Right kidney (tissue), 1 donor: Measurements from ENCODE around the gene KCNQ1.
"Not testable (repeated sequence)": the region's sequence is repeated elsewhere in the genome, so short reads cannot be mapped to it uniquely, and the experiment has no call there.

Source experiments
- DNase-seq: peaks from one replicate; pipeline ENCODE4 v3.0.0-alpha.2; 2016

Gene KCNQ1

GRCh38 chr11:2592559-2593392 is 148.0 kb downstream of the KCNQ1 start:
- no peak for DNase-seq

GRCh38 chr11:2593393-2593950 is 148.7 kb downstream of the KCNQ1 start:
- DNase-seq: no peak

GRCh38 chr11:2594267-2594666 is 149.5 kb downstream of the KCNQ1 start:
- DNase-seq: no peak

GRCh38 chr11:2595204-2595603 is 150.4 kb downstream of the KCNQ1 start:
- DNase-seq: no peak

GRCh38 chr11:2599561-2600189 is 154.9 kb downstream of the KCNQ1 start:
- DNase-seq: no peak

GRCh38 chr11:2609345-2609744 is 164.5 kb downstream of the KCNQ1 start:
- no peak for DNase-seq

- DNase-seq: no peak
Observed at GRCh38 chr11:2612884-2613571, 168.2 kb downstream of the KCNQ1 start.

GRCh38 chr11:2621894-2622293 is 177.1 kb downstream of the KCNQ1 start:
- no peak for DNase-seq

- no peak for DNase-seq
Observed at GRCh38 chr11:2625183-2625582, 180.4 kb downstream of the KCNQ1 start.

GRCh38 chr11:2630679-2631078 is 185.9 kb downstream of the KCNQ1 start:
- DNase-seq: no peak

- no peak for DNase-seq
Observed at GRCh38 chr11:2631161-2631560, 186.4 kb downstream of the KCNQ1 start.

GRCh38 chr11:2639763-2640162 is 195.0 kb downstream of the KCNQ1 start:
- not testable (repeated sequence) for DNase-seq

- DNase-seq: no peak
Observed at GRCh38 chr11:2641623-2642022, 196.8 kb downstream of the KCNQ1 start.

- no peak for DNase-seq
Observed at GRCh38 chr11:2643746-2644145, 198.9 kb downstream of the KCNQ1 start.

GRCh38 chr11:2644844-2645778 is 200.3 kb downstream of the KCNQ1 start:
- no peak for DNase-seq

GRCh38 chr11:2645779-2646118 is 200.9 kb downstream of the KCNQ1 start:
- DNase-seq: no peak

- DNase-seq: no peak
Observed at GRCh38 chr11:2647167-2647566, 202.4 kb downstream of the KCNQ1 start.

- DNase-seq: no peak
Observed at GRCh38 chr11:2647953-2648352, 203.1 kb downstream of the KCNQ1 start.

- no peak for DNase-seq
Observed at GRCh38 chr11:2649400-2649799, 204.6 kb downstream of the KCNQ1 start.

- DNase-seq: no peak
Observed at GRCh38 chr11:2649848-2650247, 205.0 kb downstream of the KCNQ1 start.

GRCh38 chr11:2650343-2650867 is 205.6 kb downstream of the KCNQ1 start:
- no peak for DNase-seq
